Liver (tissue), 3 donors: Measurements from ENCODE around the gene HSPG2.

Experiments used
- CTCF ChIP-seq: fragments of 150-350 bp; IDR thresholded peaks from 2 replicates; pipeline ENCODE4 v1.5.1; 2017; ENCODE audit warnings: improper control_type of control experiment, low read depth, low read length; ENCODE audit not compliant: missing input control
- GABPA ChIP-seq, 2 donors: IDR thresholded peaks in 1 of 2; conservative IDR thresholded peaks in 1 of 2; 2 replicates each; pipeline ENCODE4 v1.6.1; 2016; ENCODE audit warnings: antibody characterized with exemption in 2 of 2, mild to moderate bottlenecking in 1 of 2, moderate library complexity in 1 of 2
- MAX ChIP-seq: IDR thresholded peaks from 2 replicates; pipeline ENCODE4 v1.6.1; 2016; ENCODE audit warnings: antibody characterized with exemption
- NR2F2 ChIP-seq: IDR thresholded peaks from 2 replicates; pipeline ENCODE4 v1.6.1; 2016; ENCODE audit warnings: antibody characterized with exemption
- REST ChIP-seq: IDR thresholded peaks from 2 replicates; pipeline ENCODE4 v1.6.1; 2016; ENCODE audit warnings: antibody characterized with exemption, mild to moderate bottlenecking
- donor health status: healthy.
- donor health status: healthy.

- TF ChIP-seq CTCF: no peak
- TF ChIP-seq NR2F2: no peak
- TF ChIP-seq MAX: no peak
- no peak for TF ChIP-seq GABPA (IDR thresholded peaks at IDR 0.05 in 1 of 2, conservative IDR thresholded peaks at IDR 0.05 in 1 of 2)
- TF ChIP-seq REST: no peak
These were observed 17.9 kb upstream of the HSPG2 start for GRCh38 chr1:21955058-21955457.
